Measurements from ENCODE around the gene SLC18A2. TPM values are rescaled to one million over a fixed set of nuclear protein-coding genes. Genes with fewer than 3 reads are reported as not detected.

The SLC18A2 gene
- total and polyA plus RNA-seq, 10 of the 15 experiments (the other 5 are each of a cell fraction or from before 2014, with no cell fraction given): 0.06 to 1.1 (median 0.25) TPM; not detected in 5

GRCh38 chr10:117313641-117314040 lies 72.7 kb downstream of the SLC18A2 start:
- ChIA-PET CTCF (no interaction called here), SMC1A (ENCODE audit: uncharacterized antibody, unreplicated experiment) (interaction anchor here (0.5 to 1.2 kb wide), 4 partner anchors 77 to 1039 kb away, joined by 3 read pairs; no protein-coding TSS in a partner anchor), POLR2A (no interaction called here), RAD21 (ENCODE audit: unreplicated experiment) (no interaction called here)
- Histone ChIP-seq H4K20me1 (ENCODE audit: control insufficient read depth, insufficient read depth) (no peaks in the 10 kb centered on the region), H3K27ac (ENCODE audit: control insufficient read depth, insufficient read depth) (no peak overlapping the region), H3K9me3 (replicated peaks; ENCODE audit: control insufficient read depth, insufficient read depth, low read length) (no peaks in the 10 kb centered on the region), H3K36me3 (ENCODE audit: control insufficient read depth in 2 of 2, insufficient read depth in 2 of 2, low read length in 1 of 2) (peaks cover 2% of the 10 kb centered on the region in 2 experiments), H3K4me3 (no peak overlapping the region), H3K79me2 (ENCODE audit: control insufficient read depth, insufficient read depth, low read length) (no peaks in the 10 kb centered on the region), H3K4me1 (ENCODE audit: control insufficient read depth, insufficient read depth, low read length) (no peaks in the 10 kb centered on the region), H2AFZ (ENCODE audit: control insufficient read depth, low read depth, low read length) (no peak overlapping the region), H3K27me3 (replicated peaks in 1 of 2; ENCODE audit: control insufficient read depth in 2 of 2, insufficient read depth in 2 of 2, low read length in 1 of 2) (no peaks in the 10 kb centered on the region), H3K4me2 (ENCODE audit: control insufficient read depth, insufficient read depth) (no peak overlapping the region), H3K9ac (ENCODE audit: control insufficient read depth, insufficient read depth, low read length) (no peak overlapping the region)
- FAIRE-seq (no peak), DNase-seq (ENCODE audit: low read depth, low spot score) (no peak), ATAC-seq (no peak)
- 100% methylated on average over 1 of the region's 1 CpG for WGBS (ENCODE audit: insufficient coverage, insufficient replicate concordance, low lambda C conversion rate, missing lambda C conversion rate)
- BruUV-seq (replicated peaks): no TSS peak
- TF ChIP-seq REST (IDR thresholded peaks at IDR 0.05; ENCODE audit: low read depth, low read length) (no peak), CEBPZ (IDR thresholded peaks at IDR 0.05; ENCODE audit: low read depth, low read length) (no peak), MTA2 (IDR thresholded peaks at IDR 0.05; ENCODE audit: low read depth) (no peak), SKIL (IDR thresholded peaks at IDR 0.05; ENCODE audit: low read depth, poor library complexity, severe bottlenecking) (no peak), ZNF274 (IDR thresholded peaks at IDR 0.05; ENCODE audit: insufficient read depth, insufficient read length) (no peak)
- intact Hi-C loops (cut with micrococcal nuclease; ENCODE audit: unreplicated experiment) (no loop called here), in situ Hi-C loops (cut with MboI) (no loop called here)

All from GM12878 (cell line).